Heart right ventricle (tissue), 16 donors: ENCODE data around the gene ST6GALNAC4. TPM values are rescaled to one million over a fixed set of nuclear protein-coding genes. Genes with fewer than 3 reads are reported as not detected.

Source experiments
- ATAC-seq, 8 donors: fragments of 200-7000 bp; cut with Tn5 transposase; one replicate each; pipeline ENCODE4 v1.9.1; 2020; ENCODE audit warnings: mild to moderate bottlenecking in 8 of 8, moderate library complexity in 8 of 8, moderate number of reproducible peaks in 1 of 8
- DNase-seq, 2 donors: peaks; one replicate each; pipeline ENCODE4 v3.0.0-alpha.2; 2020
- H3K27ac ChIP-seq, 10 donors: fragments of 200-600 bp; sonication (generic) in 2 of 10; one replicate each; pipeline versions ENCODE4 v1.5.0 to v1.8.0; 2020 to 2022; ENCODE audit warnings: mild to moderate bottlenecking in 3 of 10
- H3K27me3 ChIP-seq, 7 donors: fragments of 200-600 bp; one replicate each; pipeline ENCODE4 v1.8.0; 2021 to 2022; ENCODE audit warnings: mild to moderate bottlenecking in 2 of 7
- H3K36me3 ChIP-seq, 9 donors: fragments of 200-600 bp; sonication (generic) in 1 of 9; one replicate each; pipeline versions ENCODE4 v1.5.0 to v1.8.0; 2020 to 2022; ENCODE audit warnings: mild to moderate bottlenecking in 2 of 9
- H3K4me1 ChIP-seq, 9 donors: fragments of 200-600 bp; sonication (generic) in 1 of 9; one replicate each; pipeline versions ENCODE4 v1.5.0 to v1.8.0; 2020 to 2022; ENCODE audit warnings: mild to moderate bottlenecking in 4 of 9
- H3K4me3 ChIP-seq, 10 donors: fragments of 200-600 bp; sonication (generic) in 2 of 10; one replicate each; pipeline versions ENCODE4 v1.5.0 to v1.8.0; 2020 to 2022; ENCODE audit warnings: mild to moderate bottlenecking in 7 of 10, moderate library complexity in 2 of 10
- H3K9me3 ChIP-seq, 11 donors: fragments of 200-600 bp in 10 of 11; sonication (generic) in 2 of 11; one replicate each; pipeline versions ENCODE4 v1.5.0 to v1.8.0; 2013 to 2022; ENCODE audit warnings: mild to moderate bottlenecking in 2 of 11, control low read depth in 1 of 11, moderate library complexity in 1 of 11
- WGBS, 2 donors: extraction: QIAGEN DNeasy Blood & Tissue Kit; methylation state at CpG; one replicate each; pipeline ENCODE4 v1.1.7; 2013; ENCODE audit warnings: inconsistent platforms in 1 of 2; 5-methylcytosine and 5-hydroxymethylcytosine counted together
- intact Hi-C, 10 donors: fragments of 100-400 bp; cut with DNase I; formaldehyde crosslinking; loops; one replicate each; pipeline versions ENCODE4 v1.11.1 to v1.14.2; 2022
- polyA plus RNA-seq, 2 donors: library from polyadenylated mRNA; stranded (reverse); fragments of 200-250 nt; gene quantifications; one replicate each; pipeline ENCODE4 v1.2.3, GENCODE V29; 2013
- total RNA-seq, 10 donors: library from RNA; stranded (reverse); fragmentation: NEBNext Ultra II Directional in 3 of 10; extraction: Animal tissue kit (Norgen Biotek cat#: 25700) in 3 of 10; gene quantifications; one replicate each; pipeline versions ENCODE4 v1.2.1 to v1.2.4, GENCODE V29; 2021 to 2023
- TF ChIP-seq, protein P1 (sequence below), 9 donors: fragments of 200-600 bp; sonication (generic) in 2 of 9; IDR thresholded peaks; one replicate each; pipeline versions ENCODE4 v1.5.0 to v1.8.0; 2021 to 2022; ENCODE audit warnings: antibody characterized with exemption in 9 of 9, mild to moderate bottlenecking in 5 of 9, moderate library complexity in 1 of 9
- donor health status: Arrhythmogenic right ventricular cardiomyopathy.
- donor health status: ischemic (EF 13 %, LVEDD 7.1; RV severe dilation, severe dysfunction).
- donor health status: healthy with polysubstance abuse.
- donor health status: DM: no; HTN: yes; CAD: no.
- donor health status: DM: no; HTN: no; CAD: no.
- donor health status: ischemic (EF 25% LVEDD 6.9; RV normal size, moderate dysfunction).
- donor health status: ischemic (EF 25% LVEDD 5.7; RV mildly dilated, moderate dysfunction).
- donor health status: healthy.
- donor health status: DM: yes; HTN: yes; CAD: no.
- donor health status: Ischemic cardiomyopathy.
- donor health status: ischemic (EF 35%, LVEDD 5.7; RV mildly dilated, moderate dysfunction).
- donor health status: nonischemic (EF 11% LVEDD 7.7; RV severe dilation, severe dysfunction).
- donor health status: DM: yes; HTN: yes; CAD: no.
- donor health status: PGD.
- donor health status: ischemic (EF 29% LVEDD 5.4; RV normal size, mild dysfunction).
- donor health status: nonischemic (EF 23%, LVEDD 6.1; RV moderate dilation, normal function).

ST6GALNAC4 gene
- total and polyA plus RNA-seq, 12 donors: 10.8 to 52.9 (median 33.9) TPM

DNA sequence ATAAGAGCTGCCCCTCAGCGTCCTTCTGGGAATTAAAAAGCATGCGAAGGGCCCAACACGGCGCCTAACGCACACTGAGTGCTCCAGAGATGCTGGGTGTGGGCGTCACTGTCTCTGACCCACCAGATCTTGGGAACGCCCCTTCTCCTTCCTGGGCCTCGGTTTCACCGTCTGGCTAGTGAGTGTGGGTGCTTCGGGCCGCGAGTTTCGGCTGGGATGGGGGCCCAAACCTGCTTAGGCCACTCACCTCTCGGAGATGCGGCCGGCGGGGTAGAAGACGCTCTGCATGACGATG, 10.0 kb upstream of the ST6GALNAC4 start:
- Histone ChIP-seq H3K27ac (no peak overlapping the region), H3K9me3 (no peaks in the 10 kb centered on the region), H3K27me3 (peaks cover 6 to 86% (median 39%) of the 10 kb centered on the region in 7 donors), H3K4me3 (peak overlapping the region in 5 of 10 donors; percentile 1 to 36 (median 18)), H3K4me1 (peaks cover 19 to 41% (median 33%) of the 10 kb centered on the region in 9 donors), H3K36me3 (no peaks in the 10 kb centered on the region)
- no peak for DNase-seq
- WGBS, 2 donors: 9 to 15% methylated on average over 19 of the region's 19 CpGs
- TF ChIP-seq, protein P1, sequence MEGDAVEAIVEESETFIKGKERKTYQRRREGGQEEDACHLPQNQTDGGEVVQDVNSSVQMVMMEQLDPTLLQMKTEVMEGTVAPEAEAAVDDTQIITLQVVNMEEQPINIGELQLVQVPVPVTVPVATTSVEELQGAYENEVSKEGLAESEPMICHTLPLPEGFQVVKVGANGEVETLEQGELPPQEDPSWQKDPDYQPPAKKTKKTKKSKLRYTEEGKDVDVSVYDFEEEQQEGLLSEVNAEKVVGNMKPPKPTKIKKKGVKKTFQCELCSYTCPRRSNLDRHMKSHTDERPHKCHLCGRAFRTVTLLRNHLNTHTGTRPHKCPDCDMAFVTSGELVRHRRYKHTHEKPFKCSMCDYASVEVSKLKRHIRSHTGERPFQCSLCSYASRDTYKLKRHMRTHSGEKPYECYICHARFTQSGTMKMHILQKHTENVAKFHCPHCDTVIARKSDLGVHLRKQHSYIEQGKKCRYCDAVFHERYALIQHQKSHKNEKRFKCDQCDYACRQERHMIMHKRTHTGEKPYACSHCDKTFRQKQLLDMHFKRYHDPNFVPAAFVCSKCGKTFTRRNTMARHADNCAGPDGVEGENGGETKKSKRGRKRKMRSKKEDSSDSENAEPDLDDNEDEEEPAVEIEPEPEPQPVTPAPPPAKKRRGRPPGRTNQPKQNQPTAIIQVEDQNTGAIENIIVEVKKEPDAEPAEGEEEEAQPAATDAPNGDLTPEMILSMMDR (IDR thresholded peaks at IDR 0.05): no peak
- no peak for ATAC-seq
- intact Hi-C loops: loop anchor here in 5 of 10 donors (5.0 to 10.0 kb wide), 3 partner anchors 422 to 712 kb away; no protein-coding TSS in a partner anchor

DNA sequence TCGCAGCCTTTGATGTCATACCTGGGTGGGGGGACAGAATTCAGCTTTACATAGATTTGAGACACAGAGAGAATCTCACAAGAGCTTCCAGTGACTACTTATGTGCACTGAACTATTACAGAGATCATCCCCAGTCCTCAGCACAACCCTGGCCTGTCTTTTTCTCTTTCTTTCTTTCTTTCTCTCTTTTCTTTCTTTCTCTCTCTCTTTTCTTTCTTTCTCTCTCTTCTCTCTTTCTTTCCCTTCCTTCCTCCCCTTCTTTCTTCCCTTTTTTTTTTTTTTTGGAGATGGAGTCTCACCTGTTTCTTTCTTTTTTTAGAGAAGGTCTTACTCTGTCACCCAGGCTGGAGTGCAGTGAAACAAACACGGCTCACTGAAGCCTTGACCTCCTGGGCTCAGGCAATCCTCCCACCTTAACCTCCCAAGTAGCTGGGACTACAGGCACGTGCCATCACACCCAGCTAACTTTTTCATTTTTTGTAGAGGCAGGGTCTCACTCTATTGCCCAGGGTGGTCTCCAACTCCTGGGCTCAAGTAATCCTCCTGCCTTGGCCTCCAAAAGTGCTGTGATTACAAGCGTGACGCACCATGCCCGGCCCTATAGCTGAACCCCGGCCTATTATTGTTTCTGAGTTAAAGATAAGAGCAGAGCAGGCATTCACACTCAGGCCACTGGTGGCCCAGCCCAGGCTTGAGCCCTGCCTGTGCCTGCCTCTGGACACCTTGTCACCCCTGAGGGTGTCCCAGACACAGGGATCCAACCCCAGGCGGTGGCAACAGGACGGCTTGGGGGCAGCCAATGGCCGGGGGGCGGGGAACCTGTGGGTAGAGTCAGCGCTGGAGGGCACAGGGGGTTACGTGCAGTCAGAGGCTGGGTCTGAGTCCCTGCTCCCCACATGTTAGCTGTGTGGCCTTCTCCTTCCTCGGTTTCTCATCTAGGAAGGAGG, 9.4 kb upstream of the ST6GALNAC4 start:
- Histone ChIP-seq H3K36me3 (no peaks in the 10 kb centered on the region), H3K27me3 (peaks cover 6 to 86% (median 39%) of the 10 kb centered on the region in 7 donors), H3K4me3 (no peak overlapping the region), H3K9me3 (no peaks in the 10 kb centered on the region), H3K27ac (no peak overlapping the region), H3K4me1 (peaks cover 17 to 42% (median 35%) of the 10 kb centered on the region in 9 donors)
- WGBS, 2 donors: 63 to 79% methylated on average over 14 of the region's 14 CpGs
- no peak for DNase-seq
- TF ChIP-seq, protein P1 (IDR thresholded peaks at IDR 0.05): no peak
- no peak for ATAC-seq
- intact Hi-C loops: loop anchor here in 5 of 10 donors (5.0 to 10.0 kb wide), 3 partner anchors 421 to 711 kb away; no protein-coding TSS in a partner anchor

DNA sequence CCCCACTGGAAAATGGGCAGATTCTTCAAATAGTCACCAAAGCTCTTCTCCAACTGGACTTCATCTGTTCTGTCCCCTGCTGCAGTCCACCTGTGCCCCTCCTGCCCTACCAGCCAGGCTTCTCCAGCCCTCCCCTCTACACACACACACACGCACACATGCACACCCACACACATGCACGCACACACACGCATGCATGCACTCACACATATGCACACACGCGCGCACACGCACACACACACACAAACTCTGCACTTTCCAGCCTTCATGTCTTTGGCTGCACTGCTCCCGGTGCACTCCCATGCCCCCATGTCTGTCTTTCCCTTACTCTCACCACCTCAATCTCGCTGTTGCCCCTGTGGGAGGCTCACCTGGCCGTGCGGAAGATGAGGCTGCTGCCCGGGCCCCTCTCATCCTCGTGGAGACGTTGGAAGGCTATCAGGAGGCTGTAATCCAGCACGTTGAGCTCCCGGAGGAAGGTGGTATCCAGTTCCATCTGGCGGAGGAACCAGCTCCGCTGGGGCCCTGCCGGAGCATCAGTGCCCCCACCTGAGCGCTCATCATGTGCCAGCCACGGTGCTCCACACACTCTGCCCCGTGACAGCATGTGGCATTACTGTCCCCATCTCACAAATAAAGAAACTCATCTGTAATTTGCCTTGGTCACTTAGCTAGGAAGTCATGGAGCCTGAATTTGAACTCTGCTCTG, 8.0 kb upstream of the ST6GALNAC4 start:
- TF ChIP-seq, protein P1 (IDR thresholded peaks at IDR 0.05): no peak
- peaks cover 6 to 73% (median 39%) of the 10 kb centered on the region in 7 donors for H3K27me3 ChIP-seq

DNA sequence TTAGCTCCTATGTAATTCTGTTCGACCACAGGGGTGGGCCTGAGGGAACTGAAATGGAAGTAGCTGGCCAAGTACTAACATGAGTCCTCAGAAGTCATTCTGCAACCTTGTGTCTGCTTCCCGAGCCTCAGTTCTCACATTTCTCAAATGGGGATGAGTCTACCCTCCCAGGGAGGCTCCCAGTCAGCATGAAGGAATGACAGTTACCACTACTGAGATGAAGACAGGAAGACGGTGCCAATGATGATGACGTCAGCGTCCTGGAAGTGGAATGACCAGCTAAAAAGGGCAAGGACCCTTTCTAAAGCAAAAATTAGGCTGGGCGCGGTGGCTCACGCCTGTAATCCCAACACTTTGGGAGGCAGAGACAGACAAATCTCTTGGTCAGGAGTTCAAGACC, 6.9 kb upstream of the ST6GALNAC4 start:
- no peak for ATAC-seq
- H3K4me3 ChIP-seq: no peak overlapping the region
- no peak for DNase-seq
- TF ChIP-seq, protein P1 (IDR thresholded peaks at IDR 0.05): no peak
- H3K4me1 ChIP-seq: peaks cover 13 to 45% (median 32%) of the 10 kb centered on the region in 9 donors
- no peaks in the 10 kb centered on the region for H3K9me3 ChIP-seq
- intact Hi-C loops: loop anchor here (5.0 to 10.0 kb wide), 10 partner anchors 46 to 709 kb away; partner anchors contain the start of genes TOR2A (in 3 of the 10), CDK9 (in 2 of the 10) and AK1 (in 1 of the 10)
- peaks cover 6 to 61% (median 35%) of the 10 kb centered on the region in 7 donors for H3K27me3 ChIP-seq
- no peaks in the 10 kb centered on the region for H3K36me3 ChIP-seq
- H3K27ac ChIP-seq: no peak overlapping the region
- WGBS, 2 donors: 74 to 79% methylated on average over 8 of the region's 8 CpGs

More for the DNA sequence above, 8.0 kb upstream of the ST6GALNAC4 start:
- Histone ChIP-seq H3K27ac (no peak overlapping the region), H3K4me1 (peaks cover 7 to 34% (median 26%) of the 10 kb centered on the region in 9 donors), H3K36me3 (no peaks in the 10 kb centered on the region), H3K4me3 (no peak overlapping the region), H3K9me3 (no peaks in the 10 kb centered on the region)
- intact Hi-C loops: loop anchor here (5.0 to 10.0 kb wide), 10 partner anchors 48 to 710 kb away; partner anchors contain the start of genes TOR2A (in 3 of the 10), CDK9 (in 2 of the 10) and AK1 (in 1 of the 10)
- WGBS, 2 donors: 86 to 88% methylated on average over 22 of the region's 22 CpGs
- DNase-seq: no peak
- ATAC-seq: no peak
